ENCODE results near the gene CBLC.
"Not testable (repeated sequence)": the region's sequence is repeated elsewhere in the genome, so short reads cannot be mapped to it uniquely, and the experiment has no call there.

Gene CBLC

DNA sequence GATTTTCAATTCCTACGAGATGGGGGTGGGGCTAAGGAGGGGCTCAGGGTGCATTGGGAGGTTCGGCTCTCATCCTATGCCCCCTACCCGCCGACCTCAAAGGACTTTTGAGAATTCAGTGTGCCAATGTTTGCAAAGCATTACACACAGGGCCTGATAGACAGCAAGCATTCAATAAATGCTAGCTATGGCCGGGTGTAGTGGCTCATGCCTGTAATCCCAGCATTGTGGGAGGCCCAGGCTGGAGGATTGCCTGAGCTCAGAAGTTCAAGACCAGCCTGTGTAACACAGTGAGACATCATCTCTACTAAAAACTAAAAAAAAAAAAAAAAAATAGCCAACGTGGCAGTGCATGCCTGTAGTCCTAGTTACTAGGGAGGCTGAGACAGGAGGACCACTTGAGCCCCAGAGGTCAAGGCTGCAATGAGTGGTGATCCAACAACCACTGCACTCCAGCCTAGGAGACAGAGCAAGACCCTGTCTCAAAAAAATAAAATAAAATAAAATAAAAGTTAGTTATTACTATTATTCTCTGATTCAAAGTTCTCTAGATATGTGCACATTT, 1.9 kb upstream of the CBLC start:
- H3K4me3 ChIP-seq (replicated peaks; ENCODE audit: low read depth, low read length): no peak overlapping the region
- DNase-seq (ENCODE audit: low read depth): no peak
- TF ChIP-seq, protein P1, sequence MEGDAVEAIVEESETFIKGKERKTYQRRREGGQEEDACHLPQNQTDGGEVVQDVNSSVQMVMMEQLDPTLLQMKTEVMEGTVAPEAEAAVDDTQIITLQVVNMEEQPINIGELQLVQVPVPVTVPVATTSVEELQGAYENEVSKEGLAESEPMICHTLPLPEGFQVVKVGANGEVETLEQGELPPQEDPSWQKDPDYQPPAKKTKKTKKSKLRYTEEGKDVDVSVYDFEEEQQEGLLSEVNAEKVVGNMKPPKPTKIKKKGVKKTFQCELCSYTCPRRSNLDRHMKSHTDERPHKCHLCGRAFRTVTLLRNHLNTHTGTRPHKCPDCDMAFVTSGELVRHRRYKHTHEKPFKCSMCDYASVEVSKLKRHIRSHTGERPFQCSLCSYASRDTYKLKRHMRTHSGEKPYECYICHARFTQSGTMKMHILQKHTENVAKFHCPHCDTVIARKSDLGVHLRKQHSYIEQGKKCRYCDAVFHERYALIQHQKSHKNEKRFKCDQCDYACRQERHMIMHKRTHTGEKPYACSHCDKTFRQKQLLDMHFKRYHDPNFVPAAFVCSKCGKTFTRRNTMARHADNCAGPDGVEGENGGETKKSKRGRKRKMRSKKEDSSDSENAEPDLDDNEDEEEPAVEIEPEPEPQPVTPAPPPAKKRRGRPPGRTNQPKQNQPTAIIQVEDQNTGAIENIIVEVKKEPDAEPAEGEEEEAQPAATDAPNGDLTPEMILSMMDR (IDR thresholded peaks at IDR 0.05; ENCODE audit: low read length, missing control alignments): no peak

DNA sequence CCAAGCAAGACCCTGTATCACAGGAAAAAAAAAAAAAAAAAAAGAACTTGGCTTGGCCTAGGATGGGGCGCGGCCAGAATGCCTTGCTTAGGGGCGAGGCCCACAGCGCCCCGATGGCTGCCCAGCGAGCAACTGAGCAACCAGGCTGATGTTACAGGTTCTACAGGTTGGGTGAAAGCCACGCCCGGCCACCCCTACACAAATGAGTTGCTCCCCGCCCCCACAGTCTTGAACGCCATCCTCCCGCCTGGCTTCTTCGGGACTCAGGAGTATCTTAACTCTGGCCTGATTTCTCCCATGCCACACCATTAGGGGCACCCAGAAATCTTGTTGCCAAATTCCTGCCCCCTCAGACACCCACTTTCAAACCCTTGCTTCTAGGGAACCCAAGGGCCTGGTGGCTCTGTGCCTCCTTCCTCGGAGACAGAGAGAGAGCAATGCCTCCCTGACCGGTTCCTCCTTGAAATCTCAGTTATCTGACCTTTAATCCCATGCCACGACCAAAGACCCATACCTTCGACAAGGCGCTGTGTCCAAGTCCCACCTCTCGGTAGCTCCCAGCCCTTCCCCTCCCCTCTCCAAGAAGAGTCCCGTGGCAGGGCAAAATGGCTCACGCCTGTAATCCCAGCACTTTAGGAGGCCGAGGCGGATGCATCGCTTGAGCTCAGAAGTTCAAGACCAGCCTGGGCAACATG, 1.1 kb upstream of the CBLC start:
- DNase-seq (ENCODE audit: low read depth): no peak
- H3K4me3 ChIP-seq (replicated peaks; ENCODE audit: low read depth, low read length): no peak overlapping the region
- TF ChIP-seq, protein P1 (IDR thresholded peaks at IDR 0.05; ENCODE audit: low read length, missing control alignments): no peak

DNA sequence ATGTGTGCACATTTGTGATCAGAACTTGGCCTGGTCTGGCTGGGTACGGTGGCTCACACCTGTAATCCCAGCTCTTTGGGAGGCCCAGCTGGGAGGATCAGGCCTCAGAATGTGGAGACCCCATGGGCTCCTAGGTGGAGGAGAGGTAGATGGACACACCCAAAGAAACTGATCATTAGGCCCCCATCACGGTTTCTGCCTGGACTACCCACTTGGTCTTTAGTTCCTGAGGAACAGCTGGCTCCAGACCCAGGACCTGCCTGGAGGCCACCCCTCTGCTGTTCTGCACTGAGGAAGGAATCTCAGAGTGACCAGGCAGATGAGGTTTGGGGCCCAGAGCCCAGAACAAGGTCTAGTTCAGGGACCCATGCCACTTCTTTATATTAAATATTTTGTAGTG, 1.5 kb downstream of the CBLC start:
- no peak overlapping the region for H3K4me3 ChIP-seq (replicated peaks; ENCODE audit: low read depth, low read length)
- TF ChIP-seq, protein P1 (IDR thresholded peaks at IDR 0.05; ENCODE audit: low read length, missing control alignments): no peak
- DNase-seq (ENCODE audit: low read depth): no peak

DNA sequence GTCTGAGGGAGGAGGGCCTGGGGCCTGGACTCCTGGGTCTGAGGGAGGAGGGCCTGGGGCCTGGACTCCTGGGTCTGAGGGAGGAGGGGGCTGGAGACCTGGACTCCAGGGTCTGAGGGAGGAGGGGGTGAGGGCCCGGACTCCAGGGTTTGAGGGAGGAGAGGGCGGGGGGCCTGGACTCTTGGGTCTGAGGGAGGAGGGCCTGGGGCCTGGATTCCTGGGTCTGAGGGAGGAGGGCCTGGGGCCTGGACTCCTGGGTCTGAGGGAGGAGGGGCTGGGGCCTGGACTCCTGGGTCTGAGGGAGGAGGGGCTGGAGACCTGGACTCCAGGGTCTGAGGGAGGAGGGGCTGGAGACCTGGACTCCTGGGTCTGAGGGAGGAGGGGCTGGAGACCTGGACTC, 4.0 kb downstream of the CBLC start:
- DNase-seq (ENCODE audit: low read depth); H3K4me3 ChIP-seq (replicated peaks; ENCODE audit: low read depth, low read length): not testable (repeated sequence)

DNA sequence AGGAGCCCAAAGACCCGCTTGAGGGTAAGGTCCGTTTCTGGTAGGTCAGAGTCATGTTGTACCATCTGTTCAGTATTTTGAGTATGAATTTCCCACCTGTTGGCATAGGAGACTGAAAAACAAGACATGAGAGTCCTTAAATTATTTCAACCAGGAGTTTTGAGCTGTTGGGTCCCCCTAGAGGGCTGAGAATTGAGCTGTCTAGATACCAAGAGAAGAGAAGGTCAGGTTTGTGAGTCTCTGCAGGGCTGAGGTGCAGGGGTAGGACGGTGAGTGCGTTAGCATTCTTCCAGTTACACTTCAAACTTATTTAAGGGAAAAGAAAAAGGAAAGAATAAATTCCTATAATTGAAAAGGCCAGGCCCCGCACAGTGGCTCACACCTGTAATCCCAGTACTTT, 5.0 kb downstream of the CBLC start:
- no peak overlapping the region for H3K4me3 ChIP-seq (replicated peaks; ENCODE audit: low read depth, low read length)
- no peak for DNase-seq (ENCODE audit: low read depth)
- TF ChIP-seq, protein P1 (IDR thresholded peaks at IDR 0.05; ENCODE audit: low read length, missing control alignments): peak; percentile 7

DNA sequence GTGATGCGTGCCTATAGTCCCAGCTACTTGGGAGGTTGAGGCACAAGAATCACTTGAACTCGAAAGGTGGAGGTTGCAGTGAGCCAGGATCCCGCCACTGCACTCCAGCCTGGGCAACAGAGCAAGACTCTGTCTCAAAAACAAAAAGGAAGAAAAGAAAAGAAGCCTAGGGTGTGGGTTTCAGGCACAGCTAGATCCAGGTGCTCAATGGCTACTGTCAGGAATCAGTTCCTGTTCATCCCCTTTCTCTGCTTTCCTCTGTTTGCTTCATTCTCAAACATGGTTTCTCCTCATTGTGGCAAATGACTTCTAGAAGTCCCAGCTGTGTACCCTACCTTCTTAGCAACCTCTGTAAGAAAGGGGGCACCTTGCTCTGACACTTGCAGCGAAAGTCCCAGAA, 5.9 kb downstream of the CBLC start:
- TF ChIP-seq, protein P1 (IDR thresholded peaks at IDR 0.05; ENCODE audit: low read length, missing control alignments): no peak
- no peak for DNase-seq (ENCODE audit: low read depth)

DNA sequence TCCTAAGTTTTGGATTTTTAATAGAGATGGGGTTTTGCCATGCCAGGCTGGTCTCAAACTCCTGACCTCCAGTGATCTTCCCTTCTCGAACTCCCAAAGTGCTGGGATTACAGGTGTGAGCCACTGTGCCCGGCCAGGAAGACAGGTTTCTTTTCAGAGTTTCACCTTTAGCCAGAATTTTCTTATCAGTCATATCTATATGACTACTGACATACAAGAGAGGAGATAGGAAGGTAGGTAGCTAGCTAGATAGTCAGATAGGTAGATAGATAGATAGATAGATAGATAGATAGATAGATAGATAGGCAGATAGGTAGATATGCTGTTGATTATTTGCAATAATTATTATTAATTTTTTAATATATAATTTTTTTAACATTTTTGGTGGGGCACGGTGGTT, 7.6 kb downstream of the CBLC start:
- no peak for DNase-seq (ENCODE audit: low read depth)
- no peak overlapping the region for H3K4me3 ChIP-seq (replicated peaks; ENCODE audit: low read depth, low read length)
- TF ChIP-seq, protein P1 (IDR thresholded peaks at IDR 0.05; ENCODE audit: low read length, missing control alignments): no peak

More for the DNA sequence above, 5.9 kb downstream of the CBLC start:
- H3K4me3 ChIP-seq (replicated peaks; ENCODE audit: low read depth, low read length): no peak overlapping the region
